Adrenal gland (tissue), 12 donors: ENCODE results near the gene METTL24. TPM values are rescaled to one million over a fixed set of nuclear protein-coding genes. Genes with fewer than 3 reads are reported as not detected.

Source experiments
- DNase-seq, 7 donors: peaks; one replicate each; pipeline ENCODE4 v3.0.0-alpha.2; 2019 to 2020
- H3K27ac ChIP-seq, 5 donors: fragments of 200-600 bp; sonication (generic) in 4 of 5; 1 replicate in 3 of 5; 2 replicates in 2 of 5; pipeline versions ENCODE4 v1.5.1 to v1.8.0; 2016 to 2020; ENCODE audit warnings: mild to moderate bottlenecking in 1 of 5
- H3K27me3 ChIP-seq: fragments of 200-600 bp; 2 replicates; pipeline ENCODE4 v1.8.0; 2021
- H3K36me3 ChIP-seq, 2 donors: fragments of 200-600 bp; replicated peaks in 1 of 2; 1 replicate in 1 of 2; 2 replicates in 1 of 2; pipeline versions ENCODE4 v1.5.1 to v1.8.0; 2018 to 2022
- H3K4me1 ChIP-seq, 2 donors: fragments of 200-600 bp; replicated peaks in 1 of 2; 1 replicate in 1 of 2; 2 replicates in 1 of 2; pipeline versions ENCODE4 v1.5.1 to v1.8.0; 2018 to 2021
- H3K4me3 ChIP-seq, 4 donors: fragments of 200-600 bp; sonication (generic) in 3 of 4; one replicate each; pipeline ENCODE4 v1.5.1; 2016 to 2018
- H3K9me3 ChIP-seq, 3 donors: fragments of 200-600 bp; sonication (generic) in 1 of 3; replicated peaks in 1 of 3; 1 replicate in 2 of 3; 2 replicates in 1 of 3; pipeline versions ENCODE4 v1.5.1 to v1.8.0; 2016 to 2021
- POLR2A ChIP-seq, 2 donors: fragments of 450-650 bp; IDR thresholded peaks; one replicate each; pipeline ENCODE4 v1.6.1; 2017; ENCODE audit warnings: antibody characterized with exemption in 2 of 2, mild to moderate bottlenecking in 2 of 2, moderate library complexity in 1 of 2
- WGBS, 4 donors: extraction: QIAGEN DNeasy Blood & Tissue Kit in 2 of 4; methylation state at CpG; one replicate each; pipeline versions ENCODE4 v1.1.5 to v1.1.7; 2013 to 2017; 5-methylcytosine and 5-hydroxymethylcytosine counted together
- intact Hi-C, 2 donors: fragments of 100-400 bp; cut with DNase I; formaldehyde crosslinking; loops; one replicate each; pipeline versions ENCODE4 v1.14.1 to v1.15.0; 2022 to 2023
- polyA plus RNA-seq, 3 donors: library from polyadenylated mRNA; stranded (reverse); fragments of 200-250 nt in 2 of 3; fragments of 350-450 nt in 1 of 3; fragmentation: Illumina TruSeq in 1 of 3; extraction: RNeasy Lipid Tissue Mini Kit (QIAGEN cat#74804) in 1 of 3; gene quantifications; one replicate each; pipeline ENCODE4 v1.2.3, GENCODE V29; 2013 to 2014
- total RNA-seq, 9 donors: library from RNA; depleted of rRNA in 4 of 9; stranded (reverse); fragments of >200 nt in 4 of 9; fragments of 120-200 nt in 1 of 9; fragmentation: NEBNext Ultra II Directional in 1 of 9; extraction: Animal tissue kit (Norgen Biotek cat#: 25700) in 1 of 9; gene quantifications; one replicate each; pipeline versions ENCODE4 v1.1.0 to v1.2.4, GENCODE V29; 2013 to 2023
- TF ChIP-seq, protein P1 (sequence below), 6 experiments: fragments of 450-650 bp in 4 of 6; fragments of 200-600 bp in 2 of 6; sonication (generic) in 1 of 6; IDR thresholded peaks; 1 replicate in 5 of 6; 2 replicates in 1 of 6; pipeline versions ENCODE4 v1.5.1 to v1.8.0; 2016 to 2021; ENCODE audit warnings: antibody characterized with exemption in 6 of 6, mild to moderate bottlenecking in 2 of 6, moderate library complexity in 1 of 6
- donor health status: healthy with polysubstance abuse.
- donor health status: Bipolar disorder and iron deficiency.
- donor health status: DM: yes; HTN: yes; CAD: no.
- donor health status: DM: no; HTN: no; CAD: no.
- donor health status: DM: no; HTN: no; CAD: no.
- donor health status: DM: yes; HTN: yes; CAD: no.

METTL24 gene
- total and polyA plus RNA-seq, 12 donors = 0.20 to 5.0 (median 1.8) TPM; not detected in 1

DNA sequence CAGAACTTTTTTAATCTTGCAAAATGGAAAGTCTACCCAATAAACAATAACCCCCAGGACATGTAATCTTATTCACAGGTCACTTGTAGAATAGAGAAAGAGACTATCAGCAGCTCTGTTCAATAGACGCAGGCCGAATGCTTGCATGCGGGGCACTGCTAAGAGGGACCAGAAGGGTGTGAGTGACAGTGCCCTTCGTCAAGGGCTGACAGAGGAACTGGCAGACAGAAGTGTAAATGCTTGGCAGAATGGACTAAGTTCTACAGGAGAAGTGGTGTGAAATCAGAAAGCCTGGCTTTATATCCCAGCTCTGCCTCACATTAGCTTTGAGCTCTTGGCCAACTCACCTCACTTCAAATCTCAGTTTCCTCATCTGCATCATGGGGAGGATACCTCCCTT, 36.3 kb upstream of the METTL24 start:
- H3K9me3 ChIP-seq = no peaks in the 10 kb centered on the region
- WGBS, 4 donors = 97 to 98% (median 97%) methylated on average over 4 of the region's 4 CpGs
- H3K4me1 ChIP-seq = peaks cover 0 to 4% of the 10 kb centered on the region in 2 donors
- no peak overlapping the region for H3K4me3 ChIP-seq
- TF ChIP-seq, protein P1, sequence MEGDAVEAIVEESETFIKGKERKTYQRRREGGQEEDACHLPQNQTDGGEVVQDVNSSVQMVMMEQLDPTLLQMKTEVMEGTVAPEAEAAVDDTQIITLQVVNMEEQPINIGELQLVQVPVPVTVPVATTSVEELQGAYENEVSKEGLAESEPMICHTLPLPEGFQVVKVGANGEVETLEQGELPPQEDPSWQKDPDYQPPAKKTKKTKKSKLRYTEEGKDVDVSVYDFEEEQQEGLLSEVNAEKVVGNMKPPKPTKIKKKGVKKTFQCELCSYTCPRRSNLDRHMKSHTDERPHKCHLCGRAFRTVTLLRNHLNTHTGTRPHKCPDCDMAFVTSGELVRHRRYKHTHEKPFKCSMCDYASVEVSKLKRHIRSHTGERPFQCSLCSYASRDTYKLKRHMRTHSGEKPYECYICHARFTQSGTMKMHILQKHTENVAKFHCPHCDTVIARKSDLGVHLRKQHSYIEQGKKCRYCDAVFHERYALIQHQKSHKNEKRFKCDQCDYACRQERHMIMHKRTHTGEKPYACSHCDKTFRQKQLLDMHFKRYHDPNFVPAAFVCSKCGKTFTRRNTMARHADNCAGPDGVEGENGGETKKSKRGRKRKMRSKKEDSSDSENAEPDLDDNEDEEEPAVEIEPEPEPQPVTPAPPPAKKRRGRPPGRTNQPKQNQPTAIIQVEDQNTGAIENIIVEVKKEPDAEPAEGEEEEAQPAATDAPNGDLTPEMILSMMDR (IDR thresholded peaks at IDR 0.05) = no peak
- no peak for DNase-seq
- H3K27me3 ChIP-seq = no peaks in the 10 kb centered on the region
- H3K36me3 ChIP-seq = no peaks in the 10 kb centered on the region
- intact Hi-C loops = loop anchor here (5.0 to 10.0 kb wide), 4 partner anchors 210 to 690 kb away; partner anchors contain the start of gene CDC40 (in 1 of the 2)
- H3K27ac ChIP-seq = no peak overlapping the region

DNA sequence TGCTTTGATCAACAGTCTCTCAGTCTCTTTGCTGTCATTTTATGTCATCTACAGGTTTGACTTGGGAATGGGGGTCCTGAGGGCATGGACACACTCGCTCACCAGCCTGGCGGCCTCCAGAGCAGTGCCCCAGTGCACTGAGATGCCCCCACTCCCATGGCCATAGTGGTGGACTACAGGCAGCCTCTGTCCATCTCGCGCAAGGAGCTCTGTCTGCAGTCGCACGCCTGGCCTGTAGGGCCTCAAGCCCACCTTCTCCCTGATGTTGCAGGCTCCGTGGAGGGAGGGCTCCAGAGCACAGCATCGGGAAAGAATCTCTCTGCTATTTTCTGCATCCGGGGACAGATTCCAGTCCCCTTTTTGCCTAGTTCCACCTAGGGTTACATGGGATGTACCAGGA, 34.6 kb upstream of the METTL24 start:
- Histone ChIP-seq H3K4me3 (no peak overlapping the region), H3K4me1 (peaks cover 0 to 4% of the 10 kb centered on the region in 2 donors), H3K36me3 (no peaks in the 10 kb centered on the region), H3K27ac (no peak overlapping the region), H3K9me3 (no peaks in the 10 kb centered on the region), H3K27me3 (no peaks in the 10 kb centered on the region)
- DNase-seq = no peak
- WGBS, 4 donors = 81 to 90% (median 88%) methylated on average over 9 of the region's 9 CpGs
- intact Hi-C loops = loop anchor here (5.0 to 10.0 kb wide), 4 partner anchors 208 to 688 kb away; partner anchors contain the start of gene CDC40 (in 1 of the 2)
- no peak for TF ChIP-seq POLR2A (IDR thresholded peaks at IDR 0.05)
- TF ChIP-seq, protein P1 (IDR thresholded peaks at IDR 0.05) = no peak

DNA sequence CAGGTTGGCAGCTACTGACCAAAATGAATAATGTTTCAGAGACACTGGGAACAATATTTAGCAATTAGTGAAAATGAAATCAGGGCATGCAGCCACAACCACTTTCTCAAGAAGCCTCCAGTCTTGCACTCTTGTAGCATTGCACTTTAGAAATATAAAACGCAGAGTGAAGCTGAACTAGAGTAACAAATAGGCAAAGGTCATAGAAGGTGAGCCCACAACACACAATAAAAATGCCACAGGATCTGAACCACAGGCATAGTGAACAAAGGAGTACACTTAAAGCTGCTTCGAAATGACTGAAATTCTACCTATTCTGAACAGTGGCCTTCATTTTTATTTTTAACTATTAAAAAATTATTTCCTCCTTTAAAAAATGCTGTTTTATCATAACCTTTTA, 32.3 kb upstream of the METTL24 start:
- H3K27ac ChIP-seq = no peak overlapping the region
- 10 to 26% (median 22%) methylated on average over 2 of the region's 2 CpGs for WGBS, 4 donors
- intact Hi-C loops = loop anchor here (5.0 to 10.0 kb wide), 4 partner anchors 206 to 686 kb away; partner anchors contain the start of gene CDC40 (in 1 of the 2)

DNA sequence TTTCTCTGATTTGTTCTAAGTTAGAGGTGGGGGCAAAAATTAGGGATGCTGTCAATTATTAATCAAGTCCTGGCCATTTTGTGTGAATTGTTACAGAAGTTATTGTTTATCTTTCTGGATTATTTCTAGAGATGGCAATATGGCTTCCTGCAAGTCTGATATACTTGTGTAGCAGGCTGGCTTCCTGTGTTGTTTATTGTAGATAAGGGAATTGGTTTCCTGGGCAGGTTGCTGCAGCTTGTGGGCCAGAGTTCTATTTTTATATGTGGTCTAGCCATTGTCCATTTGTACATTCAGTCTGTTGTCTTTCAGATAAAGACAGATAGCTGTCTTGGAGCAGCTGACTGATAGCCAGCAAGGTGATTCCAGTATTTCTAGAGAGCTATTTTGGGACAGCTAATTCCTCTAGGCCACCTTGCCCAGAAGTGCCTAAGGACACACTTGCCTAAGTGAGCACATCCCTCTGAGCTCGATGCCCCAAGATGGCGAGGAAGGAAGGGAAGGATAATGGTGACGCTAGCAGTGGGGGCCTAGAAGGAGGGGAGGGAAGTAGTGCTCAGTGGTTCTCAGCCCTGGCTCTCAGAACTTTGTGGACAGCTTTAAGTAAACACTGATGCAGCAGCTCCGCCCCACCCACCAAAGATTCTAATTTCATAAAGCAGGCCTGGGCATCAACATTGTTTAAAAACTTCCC, 31.7 kb upstream of the METTL24 start:
- Histone ChIP-seq H3K27me3 (no peaks in the 10 kb centered on the region), H3K27ac (no peak overlapping the region), H3K4me1 (peaks cover 0 to 4% of the 10 kb centered on the region in 2 donors), H3K4me3 (no peak overlapping the region), H3K9me3 (no peaks in the 10 kb centered on the region), H3K36me3 (no peaks in the 10 kb centered on the region)
- no peak for DNase-seq
- intact Hi-C loops = loop anchor here (5.0 to 10.0 kb wide), 5 partner anchors 205 to 685 kb away; partner anchors contain the start of gene CDC40 (in 1 of the 2)
- TF ChIP-seq POLR2A (IDR thresholded peaks at IDR 0.05) = no peak
- TF ChIP-seq, protein P1 (IDR thresholded peaks at IDR 0.05) = no peak
- WGBS, 4 donors = 74 to 86% (median 81%) methylated on average over 4 of the region's 4 CpGs

More for the DNA sequence above, 32.3 kb upstream of the METTL24 start:
- H3K27me3 ChIP-seq = no peaks in the 10 kb centered on the region
- DNase-seq = no peak
- peaks cover 0 to 8% of the 10 kb centered on the region in 2 donors for H3K4me1 ChIP-seq
- H3K9me3 ChIP-seq = no peaks in the 10 kb centered on the region
- H3K4me3 ChIP-seq = no peak overlapping the region
- H3K36me3 ChIP-seq = no peaks in the 10 kb centered on the region
- no peak for TF ChIP-seq POLR2A (IDR thresholded peaks at IDR 0.05)
- TF ChIP-seq, protein P1 (IDR thresholded peaks at IDR 0.05) = no peak
